ENCODE measurements around the gene GID8.

GID8 gene

GRCh38 chr20:62984666-62985443, 46.9 kb downstream of the GID8 start:
- DNase-seq (ENCODE audit: low read depth, low spot score), result no peak

GRCh38 chr20:62985444-62985778, 47.5 kb downstream of the GID8 start:
- no peak for DNase-seq (ENCODE audit: low read depth, low spot score)

- no peak for DNase-seq (ENCODE audit: low read depth, low spot score)
Observed at GRCh38 chr20:62986257-62986800, 48.4 kb downstream of the GID8 start.

- DNase-seq (ENCODE audit: low read depth, low spot score), result no peak
Observed at GRCh38 chr20:62987114-62987513, 49.2 kb downstream of the GID8 start.

GRCh38 chr20:62989201-62989601, 51.3 kb downstream of the GID8 start:
- DNase-seq (ENCODE audit: low read depth, low spot score), result no peak

GRCh38 chr20:62990306-62990825, 52.4 kb downstream of the GID8 start:
- no peak for DNase-seq (ENCODE audit: low read depth, low spot score)

- no peak for DNase-seq (ENCODE audit: low read depth, low spot score)
Observed at GRCh38 chr20:62991196-62991807, 53.4 kb downstream of the GID8 start.

GRCh38 chr20:62991863-62992262, 53.9 kb downstream of the GID8 start:
- DNase-seq (ENCODE audit: low read depth, low spot score), result no peak

GRCh38 chr20:62993856-62994494, 56.0 kb downstream of the GID8 start:
- no peak for DNase-seq (ENCODE audit: low read depth, low spot score)

- DNase-seq (ENCODE audit: low read depth, low spot score), result no peak
Observed at GRCh38 chr20:62994869-62995281, 56.9 kb downstream of the GID8 start.

GRCh38 chr20:62995481-62995880, 57.5 kb downstream of the GID8 start:
- no peak for DNase-seq (ENCODE audit: low read depth, low spot score)

- no peak for DNase-seq (ENCODE audit: low read depth, low spot score)
Observed at GRCh38 chr20:62995898-62996595, 58.1 kb downstream of the GID8 start.

- no peak for DNase-seq (ENCODE audit: low read depth, low spot score)
Observed at GRCh38 chr20:62996596-62996982, 58.6 kb downstream of the GID8 start.

- DNase-seq (ENCODE audit: low read depth, low spot score), result no peak
Observed at GRCh38 chr20:62997417-62998035, 59.6 kb downstream of the GID8 start.

Data from activated naive CD8-positive, alpha-beta T cell treated with anti-CD3 and anti-CD28 coated beads, Interleukin-2, amount 50 U/mL, for 16 hours (primary cell).